ENCODE measurements around the gene ASPHD1.
A peak's percentile ranks its signal among the peaks of the same experiment; 100 is the strongest.
"Not testable (repeated sequence)": the region's sequence is repeated elsewhere in the genome, so short reads cannot be mapped to it uniquely, and the experiment has no call there.

The ASPHD1 gene

DNA sequence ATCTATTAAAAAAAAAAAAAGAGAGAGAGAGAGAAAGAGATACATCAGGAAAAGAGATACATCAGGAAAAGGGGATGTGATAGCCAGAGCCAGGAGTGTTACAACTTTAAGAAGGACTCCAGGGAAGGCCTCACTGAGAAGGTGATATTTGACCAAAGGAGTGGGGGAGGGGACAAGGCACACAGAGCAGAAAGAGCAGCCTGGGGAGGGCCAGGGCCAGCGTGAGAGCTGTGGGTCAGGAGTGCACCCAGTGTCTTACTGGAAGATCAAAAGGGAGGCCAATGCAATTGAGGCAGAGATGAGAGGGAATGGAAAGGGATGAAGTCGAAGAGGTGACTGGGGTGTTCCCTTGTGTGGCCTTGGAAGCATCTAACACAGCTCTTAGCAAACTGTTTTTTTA lies 7.7 kb downstream of the ASPHD1 start:
- DNase-seq (ENCODE audit: low spot score): no peak

DNA sequence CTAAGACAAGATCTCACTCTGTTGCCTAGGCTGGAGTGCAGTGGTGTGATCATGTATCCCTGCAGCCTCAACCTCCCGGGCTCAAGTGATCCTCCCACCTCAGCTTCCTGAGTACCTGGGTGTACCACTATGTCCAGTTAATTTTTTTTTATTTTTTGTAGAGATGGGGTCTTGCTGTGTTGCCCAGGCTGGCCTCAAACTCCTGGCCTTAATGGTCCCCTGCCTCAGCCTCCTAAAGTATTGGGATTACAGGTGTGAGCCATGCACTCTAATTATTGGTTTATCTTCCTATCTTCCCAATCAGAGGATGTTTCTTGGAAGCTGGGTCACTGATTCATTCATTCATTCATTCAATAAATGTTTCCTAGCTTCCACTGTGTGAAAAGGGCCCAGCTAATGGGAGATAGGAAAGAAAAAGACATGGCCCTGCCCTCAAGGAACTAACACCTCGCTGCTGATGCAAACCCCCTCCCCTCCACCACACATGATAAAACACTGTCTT lies 8.5 kb downstream of the ASPHD1 start:
- DNase-seq (ENCODE audit: low spot score): no peak

DNA sequence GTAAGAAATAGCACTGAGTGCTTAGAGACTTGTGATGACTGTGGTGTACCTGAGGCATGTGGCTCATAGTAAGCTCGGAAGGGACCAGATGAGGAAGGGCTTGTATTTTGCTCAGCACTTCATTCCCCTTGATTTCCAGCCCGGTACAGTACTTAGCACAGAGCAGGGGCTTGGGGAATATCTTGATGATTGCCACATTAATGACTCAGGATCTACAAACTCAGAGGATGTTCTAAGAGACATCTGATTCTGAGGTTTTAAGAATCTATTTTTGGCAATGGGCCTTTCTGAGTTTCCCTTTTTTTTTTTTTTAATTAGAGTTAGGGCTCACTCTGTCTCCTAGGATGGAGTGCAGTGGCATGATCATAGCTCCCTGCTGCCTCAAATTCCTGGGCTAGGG lies 9.1 kb downstream of the ASPHD1 start:
- no peak for DNase-seq (ENCODE audit: low spot score)

- not testable (repeated sequence) for DNase-seq (ENCODE audit: low spot score)
Observed at GRCh38 chr16:29909851-29910250, 9.6 kb downstream of the ASPHD1 start.

DNA sequence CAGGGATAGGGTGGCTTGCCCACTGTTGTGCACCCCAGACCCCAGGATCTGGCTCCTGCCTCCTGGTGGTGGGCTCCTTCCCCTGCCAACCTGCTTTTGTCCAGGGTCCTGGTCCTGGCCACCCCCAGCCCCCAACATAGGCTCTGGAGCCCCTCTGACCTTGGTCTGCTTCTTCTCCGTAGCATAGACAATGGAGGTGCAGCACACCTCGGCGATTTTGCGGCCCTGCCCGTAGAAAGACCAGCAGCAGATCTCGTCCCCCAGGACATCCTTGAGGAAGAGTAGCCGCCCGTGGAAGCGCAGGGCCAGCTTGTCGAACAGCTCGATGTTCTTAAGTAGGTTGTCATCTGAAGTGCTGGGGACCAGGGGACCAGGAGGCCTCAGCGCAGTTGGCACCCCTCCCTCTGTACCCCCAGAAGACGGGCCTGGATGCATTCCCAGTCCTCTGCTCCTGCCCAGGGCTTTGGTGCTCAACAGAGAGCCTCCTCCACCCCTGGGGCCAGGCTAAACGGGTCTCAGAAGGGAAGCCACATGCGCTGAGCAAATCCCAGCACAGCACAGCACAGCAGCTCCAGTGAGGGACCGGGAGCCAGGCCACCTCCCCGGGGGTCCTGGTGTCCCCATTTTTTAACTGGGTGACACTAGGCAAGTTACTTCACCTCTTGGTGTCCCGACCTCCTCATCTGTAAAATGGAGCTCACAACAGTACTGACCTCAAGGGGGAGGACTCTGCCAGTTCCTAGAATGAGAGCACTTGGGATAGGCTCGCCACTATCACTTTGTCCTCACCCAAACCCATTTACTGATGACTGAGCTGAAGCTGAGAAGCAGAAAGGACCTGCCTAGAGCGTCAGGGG lies 10.8 kb downstream of the ASPHD1 start:
- DNase-seq (ENCODE audit: low spot score): no peak

DNA sequence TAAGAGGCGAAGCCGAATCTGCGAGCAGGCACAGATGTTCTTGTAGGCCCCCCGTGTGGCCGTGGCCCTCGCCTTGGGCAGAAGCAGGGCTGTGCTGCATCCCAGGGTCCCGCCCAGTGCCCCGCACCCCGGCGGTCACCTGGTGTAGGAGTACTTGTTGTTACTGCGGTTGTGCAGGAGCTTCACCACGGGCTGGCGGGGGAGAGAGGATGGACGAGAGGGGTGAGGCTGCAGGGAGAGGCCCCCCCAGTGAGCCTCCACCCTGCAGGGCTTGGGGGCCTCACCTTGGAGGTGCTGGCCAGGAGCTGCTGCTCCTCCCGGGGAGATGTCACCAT lies 11.4 kb downstream of the ASPHD1 start:
- DNase-seq (ENCODE audit: low spot score): no peak

DNA sequence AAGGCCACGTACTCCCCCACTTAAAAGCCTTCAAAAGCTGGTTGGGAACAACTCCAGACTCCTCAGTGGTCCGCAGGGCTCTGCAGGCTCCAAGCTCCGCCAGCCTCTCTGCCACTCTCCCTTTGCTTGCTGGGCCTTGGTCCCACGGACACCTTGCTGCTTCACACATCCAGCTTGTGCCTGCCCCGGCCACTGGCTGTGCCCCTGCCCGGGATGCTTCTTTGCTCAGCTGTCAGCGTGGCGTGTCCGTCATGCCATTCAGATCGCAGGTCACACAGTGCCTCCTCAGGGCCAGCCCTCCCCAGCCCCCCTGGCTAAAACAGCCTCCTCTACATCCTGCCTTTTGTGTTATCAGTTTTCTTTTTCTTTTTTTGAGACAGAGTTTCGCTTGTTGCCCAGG lies 11.8 kb downstream of the ASPHD1 start:
- no peak for DNase-seq (ENCODE audit: low spot score)

DNA sequence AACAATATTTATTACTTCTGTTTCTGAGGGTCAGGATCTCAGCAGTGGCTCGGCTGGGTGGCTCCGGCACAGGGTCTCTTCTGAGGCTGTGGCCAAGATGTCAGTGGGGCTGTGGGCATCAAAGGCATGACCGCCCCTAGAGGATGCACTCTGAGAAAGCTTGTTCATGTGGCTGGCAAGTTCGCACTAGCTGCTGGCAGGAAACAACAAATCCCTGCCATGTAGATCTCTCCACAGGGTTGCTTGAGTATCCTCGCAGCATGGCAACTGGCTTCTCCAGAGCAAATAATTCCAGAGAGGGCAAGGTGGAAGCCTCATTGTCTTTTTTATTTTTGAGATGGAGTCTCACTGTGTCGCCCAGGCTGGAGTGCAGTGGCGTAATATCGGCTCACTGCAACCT lies 13.2 kb downstream of the ASPHD1 start:
- DNase-seq (ENCODE audit: low spot score): no peak

DNA sequence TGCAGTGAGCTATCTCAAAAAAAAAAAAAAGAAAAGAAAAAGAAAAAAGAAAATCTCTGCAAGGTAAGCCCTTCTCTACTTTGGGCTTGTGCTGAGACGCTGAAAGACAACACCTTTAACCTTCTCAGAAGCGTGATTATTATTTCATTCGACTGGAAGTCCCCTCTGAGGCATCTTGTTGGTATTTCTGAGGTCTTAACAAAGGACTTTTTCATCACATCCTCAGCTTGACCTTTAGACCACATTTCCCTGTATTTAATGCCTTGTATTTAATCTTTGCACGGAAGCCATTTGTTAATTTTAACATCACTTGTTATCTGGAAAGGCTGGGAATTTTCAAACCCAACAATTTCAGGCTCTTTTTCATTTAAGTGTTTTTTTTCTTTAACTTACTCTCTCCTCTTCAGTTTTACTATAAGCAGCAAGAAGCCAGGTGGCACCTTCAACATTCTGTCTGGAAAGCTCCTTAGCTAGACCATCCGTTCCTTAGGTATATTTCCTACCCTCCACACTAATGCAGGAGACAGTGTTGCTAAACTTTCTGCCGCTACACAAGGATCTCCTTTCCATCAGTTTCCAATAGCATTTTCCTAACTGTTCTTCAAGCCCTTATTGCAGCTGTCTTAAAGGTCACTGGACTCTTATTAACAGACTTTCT lies 15.4 kb downstream of the ASPHD1 start:
- DNase-seq (ENCODE audit: low spot score): no peak

DNA sequence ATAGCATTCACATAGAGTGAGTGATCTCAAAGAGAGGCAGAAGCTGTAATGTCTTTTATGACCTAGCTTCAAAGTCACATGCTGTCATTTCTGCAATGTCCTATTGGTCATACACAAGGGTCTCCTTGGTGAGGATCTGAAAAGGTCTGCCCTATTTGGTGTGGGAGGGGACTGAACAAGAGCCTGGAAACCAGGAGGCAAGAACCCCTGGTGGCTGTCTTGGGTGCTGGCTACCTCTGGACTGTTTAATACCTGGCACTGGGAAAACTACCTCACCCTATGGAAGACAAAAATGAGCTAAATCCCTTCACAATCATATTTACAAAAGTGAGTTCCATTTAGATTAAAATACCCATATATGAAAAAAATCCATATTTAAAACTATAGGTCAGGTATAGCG lies 16.7 kb downstream of the ASPHD1 start:
- no peak for DNase-seq (ENCODE audit: low spot score)

GRCh38 chr16:29920288-29921033 lies 20.2 kb downstream of the ASPHD1 start:
- DNase-seq (ENCODE audit: low spot score): no peak

DNA sequence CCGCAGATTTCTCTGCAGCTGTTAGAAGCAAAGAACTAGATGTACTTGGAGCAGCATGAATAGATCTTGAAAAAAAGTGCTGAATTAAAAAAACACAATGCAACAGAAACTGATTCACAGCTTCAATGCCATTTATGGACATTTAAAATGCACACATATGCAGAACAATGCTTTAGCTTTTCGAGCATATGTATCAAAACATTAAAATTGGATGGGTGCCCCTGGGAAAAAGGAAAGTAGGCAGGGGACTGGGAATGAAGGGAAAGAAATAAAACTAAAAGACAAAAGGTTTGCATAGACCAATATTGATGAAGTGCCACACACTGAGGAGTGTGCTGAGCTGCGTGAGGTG lies 20.7 kb downstream of the ASPHD1 start:
- DNase-seq (ENCODE audit: low spot score): no peak

GRCh38 chr16:29922326-29922725 lies 22.0 kb downstream of the ASPHD1 start:
- no peak for DNase-seq (ENCODE audit: low spot score)

- DNase-seq (ENCODE audit: low spot score): no peak
Observed at GRCh38 chr16:29922986-29923501, 22.8 kb downstream of the ASPHD1 start.

- DNase-seq (ENCODE audit: low spot score): no peak
Observed at GRCh38 chr16:29925105-29925756, 24.9 kb downstream of the ASPHD1 start.

DNA sequence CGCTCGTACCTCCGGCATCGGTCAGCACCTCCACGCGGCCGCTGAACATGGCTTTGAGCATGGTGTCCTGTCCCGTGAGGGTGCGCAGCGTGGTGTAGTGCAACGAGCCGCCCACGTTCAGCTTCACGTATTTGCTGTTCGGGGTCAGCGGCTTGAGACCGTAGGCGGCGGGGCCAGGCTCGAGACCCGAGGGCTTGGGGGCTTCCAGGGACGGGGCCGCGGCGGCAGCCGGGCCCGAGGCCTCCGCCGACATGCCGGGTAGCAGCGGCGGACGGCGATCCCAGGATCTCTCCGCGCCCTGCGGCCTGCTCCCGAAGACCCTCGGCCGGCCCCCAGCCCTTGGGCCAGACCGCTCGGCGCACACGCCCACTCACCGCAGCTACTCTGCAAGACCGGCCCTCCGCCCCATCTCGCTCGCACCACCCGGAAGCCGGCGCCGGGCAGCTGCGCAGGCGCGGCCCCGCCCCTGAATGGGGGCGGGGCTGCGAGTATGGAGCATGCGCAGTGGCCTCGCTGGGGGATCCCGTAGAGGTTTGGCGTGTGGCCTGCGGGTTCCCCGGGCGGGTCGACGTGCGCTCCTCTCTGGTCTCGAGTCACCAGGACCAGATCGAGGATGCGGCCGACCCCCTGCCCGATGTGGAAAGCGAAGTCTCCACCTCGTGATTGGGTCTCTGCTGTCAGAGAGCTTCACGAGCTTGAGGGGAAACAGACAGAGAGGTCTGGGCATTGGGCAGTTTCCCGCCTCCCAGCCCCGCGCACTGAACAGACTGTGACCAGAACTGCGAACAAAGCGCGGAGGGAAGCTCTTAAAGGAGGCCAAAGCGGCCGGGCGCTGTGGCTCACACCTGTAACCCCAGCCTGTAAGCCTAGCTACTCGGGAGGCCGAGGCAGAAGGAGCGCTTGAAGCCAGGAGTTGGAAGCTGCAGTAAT lies 25.8 kb downstream of the ASPHD1 start, which contains the start of gene KCTD13:
Gene KCTD13, minus strand, starts transcription at position 446 of the 930 bp plus-strand sequence. Its CDS starts 193 bp downstream, at position 253.
- peak; percentile 91 for DNase-seq (ENCODE audit: low spot score)

DNA sequence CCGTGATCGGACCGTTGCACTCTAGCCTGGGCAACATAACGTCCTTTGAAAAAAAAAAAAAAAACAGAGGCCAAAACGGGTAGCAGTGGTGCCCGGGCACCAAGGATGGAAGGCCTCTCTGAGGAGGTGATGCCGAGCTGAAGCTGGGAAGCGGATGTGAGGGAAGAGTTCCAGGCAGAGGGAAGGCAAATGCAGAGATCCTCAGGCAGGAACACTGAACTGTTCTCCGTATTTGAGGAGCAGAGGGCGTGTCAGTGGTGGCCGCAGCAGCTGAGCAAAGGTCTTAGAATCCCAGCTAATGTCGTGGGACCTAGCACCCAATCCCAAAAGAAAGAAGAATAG lies 26.4 kb downstream of the ASPHD1 start:
- DNase-seq (ENCODE audit: low spot score): peak; percentile 56

DNA sequence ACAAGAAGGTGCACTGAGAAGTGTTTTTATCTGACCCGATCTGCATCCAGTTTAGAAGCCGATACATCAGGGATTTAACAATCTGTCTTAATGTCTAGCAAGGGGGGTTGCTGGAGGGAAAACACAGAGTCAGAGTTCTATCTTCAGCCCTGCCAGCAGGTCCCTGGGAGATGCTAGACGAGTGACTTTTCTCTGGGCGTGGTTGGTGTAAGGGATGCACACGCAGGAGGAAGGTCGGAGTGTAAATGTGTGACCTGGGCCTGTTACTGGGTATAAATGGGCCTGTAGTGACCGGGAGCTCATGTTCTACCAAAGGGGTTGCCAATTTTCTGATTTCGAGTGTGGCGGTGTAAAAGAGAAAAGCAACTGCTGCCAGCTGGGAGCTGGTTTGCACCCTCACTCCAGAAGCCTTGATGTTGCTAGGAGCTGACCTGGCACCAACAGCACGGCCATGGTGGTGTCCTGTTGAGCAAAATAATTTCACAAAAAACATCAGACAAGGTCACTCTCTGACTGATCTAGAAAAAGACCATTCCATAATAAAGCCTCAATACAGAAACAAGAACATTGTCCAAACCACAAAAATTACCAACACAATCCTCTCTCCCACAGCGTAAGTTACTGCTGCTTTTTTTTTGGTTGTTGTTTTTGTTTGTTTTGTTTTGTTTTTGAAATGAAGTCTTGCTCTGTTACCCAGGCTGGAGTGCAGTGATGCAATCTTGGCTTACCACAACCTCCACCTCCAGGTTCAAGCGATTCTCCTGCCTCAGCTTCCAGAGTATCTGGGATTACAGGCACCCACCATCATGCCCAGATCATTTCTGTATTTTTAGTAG lies 27.0 kb downstream of the ASPHD1 start:
- no peak for DNase-seq (ENCODE audit: low spot score)

- DNase-seq (ENCODE audit: low spot score): not testable (repeated sequence)
Observed at GRCh38 chr16:29931750-29932149, 31.5 kb downstream of the ASPHD1 start.

GRCh38 chr16:29940656-29941055 lies 40.4 kb downstream of the ASPHD1 start:
- DNase-seq (ENCODE audit: low spot score): no peak

Measured in SK-N-DZ (cell line).